NOMO-1 (cell line): ENCODE results near the gene CREBBP.
A peak's percentile ranks its signal among the peaks of the same experiment; 100 is the strongest.

Experiments used
- DNase-seq, 2 experiments: peaks; one replicate each; lab custom pipeline; 2025; ENCODE audit not compliant: unreplicated experiment in 2 of 2; lab: John Stamatoyannopoulos, UW

CREBBP gene

DNA sequence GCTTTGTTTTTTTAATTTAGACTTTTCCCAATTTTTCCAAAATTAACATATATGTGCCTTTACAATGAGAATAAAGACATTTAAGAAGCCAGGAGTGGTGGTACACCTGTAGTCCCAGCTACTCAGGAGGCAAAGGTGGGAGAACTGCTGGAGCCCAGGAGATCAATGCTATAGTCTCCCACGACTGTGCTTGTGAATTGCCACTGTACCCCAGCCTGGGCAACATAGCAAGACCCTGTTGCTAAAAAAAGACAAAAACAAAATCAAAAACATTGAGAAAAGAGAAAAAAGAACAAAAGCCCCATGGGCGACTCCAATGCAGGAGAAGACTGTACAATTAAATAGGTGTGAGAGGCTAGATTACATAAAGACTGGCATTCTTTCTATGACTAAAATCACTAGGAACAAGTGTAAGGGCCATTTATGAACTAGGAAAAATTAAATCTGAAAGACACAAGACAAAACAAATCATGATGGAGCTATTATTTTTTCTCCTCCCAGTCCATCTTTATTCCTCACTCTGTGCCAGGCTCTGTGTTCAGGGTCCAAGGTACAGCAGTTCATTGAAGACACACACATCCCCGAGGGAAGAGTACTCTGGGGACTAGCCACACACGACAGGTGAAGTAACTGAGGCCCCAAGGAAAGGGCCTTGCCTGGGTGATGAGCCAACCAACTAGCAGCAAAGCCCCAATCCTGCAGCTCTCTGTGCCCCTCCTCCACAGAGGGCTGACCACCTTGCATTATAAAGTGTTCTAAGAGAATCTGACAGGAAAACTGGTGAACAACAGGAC is 79.8 kb downstream of the CREBBP start:
- DNase-seq = no peak

DNA sequence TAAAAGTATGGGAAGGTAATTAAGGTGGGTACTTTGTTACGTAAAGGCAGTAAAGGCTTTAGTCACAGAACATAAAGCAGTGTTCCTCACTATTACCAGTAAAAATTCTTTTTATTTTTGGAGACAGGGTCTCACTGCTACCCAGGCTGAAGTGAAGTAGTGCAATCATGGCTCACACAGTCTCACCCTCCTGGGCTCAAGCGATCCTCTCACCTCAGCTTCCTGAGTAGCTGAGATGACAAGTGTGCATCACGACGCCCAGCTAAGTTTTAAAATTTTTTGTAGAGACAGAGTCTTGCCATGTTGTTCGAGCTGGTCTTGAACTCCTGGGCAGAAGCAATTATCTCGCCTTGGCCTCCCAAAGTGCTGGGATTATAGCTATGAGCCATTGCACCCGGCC is 80.5 kb downstream of the CREBBP start:
- DNase-seq = no peak

DNA sequence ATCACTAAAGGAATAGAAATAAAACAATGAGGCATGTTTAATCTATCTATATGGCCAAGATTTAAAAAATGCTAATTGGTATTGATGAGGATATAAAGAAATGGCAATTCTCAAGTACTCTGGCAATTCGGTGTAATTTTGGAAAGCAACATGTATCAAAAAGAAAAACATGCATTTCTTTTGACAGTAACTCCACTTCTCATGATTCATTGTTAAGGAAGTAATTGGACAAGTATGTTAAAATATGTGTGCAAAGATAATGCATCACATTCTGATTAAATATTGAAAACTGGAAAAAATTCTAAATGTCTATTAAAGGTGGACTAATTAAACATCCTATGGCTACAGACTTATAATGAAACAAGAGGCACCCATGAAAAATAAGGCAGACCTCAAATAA is 81.2 kb downstream of the CREBBP start:
- DNase-seq = no peak

DNA sequence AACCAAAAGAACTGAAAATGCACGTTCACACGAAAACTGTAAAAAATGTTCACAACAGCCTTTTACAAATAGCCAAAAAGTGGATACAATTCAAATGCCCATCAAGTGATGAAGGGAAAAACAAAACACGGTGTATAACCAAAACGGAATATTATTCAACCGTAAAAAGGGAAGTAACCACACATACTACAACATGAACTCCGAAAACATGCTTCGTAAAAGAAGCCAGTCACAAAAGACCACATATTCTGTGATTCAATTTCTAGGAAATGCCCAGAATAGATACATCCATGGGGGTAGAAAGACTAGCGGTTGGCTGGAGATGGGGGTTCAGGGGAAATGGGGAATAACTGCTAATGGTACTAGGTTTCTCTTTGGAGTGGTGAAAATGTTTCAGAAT is 81.7 kb downstream of the CREBBP start:
- no peak for DNase-seq

DNA sequence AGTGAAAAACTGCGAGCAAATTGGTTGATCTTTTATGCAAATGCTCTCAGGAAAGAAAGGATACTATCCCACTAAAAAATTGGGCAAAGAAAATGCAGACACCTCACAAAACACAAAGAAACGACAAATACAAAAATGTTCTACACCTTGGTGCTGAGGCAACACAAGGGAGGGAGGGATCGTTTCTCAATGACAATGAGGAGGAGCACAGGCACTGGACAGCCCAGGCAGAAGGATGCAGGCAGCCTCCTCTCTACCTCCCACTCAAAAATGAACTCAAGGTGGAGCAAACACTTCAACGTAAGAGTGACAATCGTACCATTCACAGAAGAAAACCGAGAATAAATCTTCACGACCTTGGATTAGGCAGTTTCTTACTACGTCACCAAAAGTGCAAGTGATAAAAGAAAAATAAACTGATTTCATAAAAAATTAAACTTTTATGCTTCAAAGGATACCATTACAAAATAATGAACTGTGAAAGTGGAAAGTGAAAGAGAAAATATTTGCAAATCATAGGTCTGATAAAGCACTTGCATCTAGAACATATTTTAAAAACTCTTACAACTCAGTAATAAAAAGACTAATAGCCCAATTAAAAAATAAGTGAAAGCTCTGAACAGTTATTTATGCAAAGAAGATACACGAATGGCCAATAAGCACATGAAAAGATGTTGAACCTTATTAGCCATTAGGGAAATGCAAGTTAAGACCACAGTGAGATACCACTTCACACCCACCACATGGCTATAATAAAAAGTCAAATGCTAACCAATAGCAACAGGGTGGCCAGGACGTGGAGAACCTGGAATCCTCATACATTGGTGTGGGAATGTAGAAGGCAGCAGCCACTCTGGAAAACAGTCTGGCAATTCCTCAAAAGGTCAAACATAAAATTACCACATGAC is 82.4 kb downstream of the CREBBP start:
- no peak for DNase-seq

DNA sequence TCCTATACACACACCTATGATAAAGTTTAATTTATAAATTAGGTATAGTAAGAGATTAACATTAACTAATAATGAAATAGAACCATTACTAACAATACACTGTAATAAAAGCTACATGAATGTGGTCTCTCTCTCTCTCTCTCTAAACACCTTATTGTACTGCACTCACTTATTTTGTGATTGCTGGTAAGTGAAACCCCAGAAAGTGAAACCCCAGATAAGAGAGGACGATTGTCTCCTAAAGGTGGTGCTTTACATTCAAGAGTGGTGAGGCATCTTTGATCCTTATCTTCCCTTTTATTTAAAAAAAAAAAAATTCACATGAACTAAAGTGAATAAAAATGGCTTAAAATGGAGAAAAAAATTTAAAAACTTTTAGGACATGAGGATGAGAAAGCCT is 83.0 kb downstream of the CREBBP start:
- DNase-seq = no peak

DNA sequence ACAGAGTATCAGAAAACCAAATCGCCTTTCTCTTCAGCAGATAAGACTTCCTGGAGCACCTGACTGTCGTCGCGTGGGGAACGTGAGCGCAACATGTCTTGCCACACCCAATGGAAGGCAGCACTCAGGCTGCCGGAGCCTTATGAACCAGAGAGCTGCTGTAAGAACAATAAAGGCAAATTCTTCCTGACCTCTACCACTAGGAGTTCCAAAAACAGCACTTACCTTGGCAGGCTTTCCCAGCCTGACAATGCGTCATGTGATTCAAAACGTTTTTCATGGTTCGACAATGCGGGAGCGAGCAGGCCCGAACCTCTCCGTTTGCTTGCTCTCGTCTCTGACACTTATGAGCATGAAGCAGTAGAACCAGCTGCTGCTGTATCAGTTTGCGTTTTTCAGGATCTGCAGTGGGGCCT is 87.3 kb downstream of the CREBBP start:
- DNase-seq = no peak

DNA sequence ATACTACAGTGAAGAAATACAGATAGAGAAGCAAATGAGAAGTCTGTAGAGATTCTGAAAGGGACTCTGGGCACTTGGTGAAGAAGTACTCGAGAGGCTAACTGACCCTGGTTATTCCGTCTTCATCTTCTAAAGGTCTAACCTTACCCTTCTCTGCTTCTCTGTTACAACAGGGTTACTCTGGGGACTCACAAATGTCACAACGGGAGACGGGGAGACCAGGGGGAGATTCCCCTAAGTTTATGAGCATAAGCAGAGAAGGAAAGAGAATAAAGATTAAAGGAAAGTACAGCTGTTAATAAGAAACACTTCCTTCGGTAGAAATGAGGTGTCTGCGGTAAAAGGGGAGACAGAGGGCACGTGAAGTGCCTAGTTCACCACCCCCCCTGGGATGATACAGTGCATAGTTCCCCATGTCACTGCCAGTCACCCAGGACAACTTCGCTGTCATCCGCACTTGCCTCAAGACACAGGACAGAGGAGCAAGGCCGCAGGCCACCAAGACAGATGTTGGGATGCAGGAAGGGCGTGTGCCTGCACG is 88.0 kb downstream of the CREBBP start:
- DNase-seq = no peak

DNA sequence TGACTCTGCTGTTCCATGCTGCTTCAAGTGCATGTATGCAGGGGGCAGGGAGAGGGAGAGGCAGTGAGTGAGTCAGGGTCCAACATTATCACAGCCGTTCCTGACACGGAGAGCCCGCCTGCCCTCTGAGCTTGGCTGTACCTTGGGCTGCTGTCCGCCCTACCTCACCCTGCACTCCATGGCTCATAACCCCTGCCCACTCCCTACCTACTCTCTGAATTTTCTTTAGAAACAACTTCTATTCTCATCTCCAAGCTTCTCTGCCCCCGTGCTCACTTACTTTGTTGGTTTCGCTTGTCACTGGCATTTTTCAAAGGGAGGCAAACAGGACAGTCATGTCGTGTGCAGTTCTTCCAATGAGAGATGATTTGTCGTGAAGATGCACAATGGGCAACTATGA is 88.8 kb downstream of the CREBBP start:
- DNase-seq = no peak

DNA sequence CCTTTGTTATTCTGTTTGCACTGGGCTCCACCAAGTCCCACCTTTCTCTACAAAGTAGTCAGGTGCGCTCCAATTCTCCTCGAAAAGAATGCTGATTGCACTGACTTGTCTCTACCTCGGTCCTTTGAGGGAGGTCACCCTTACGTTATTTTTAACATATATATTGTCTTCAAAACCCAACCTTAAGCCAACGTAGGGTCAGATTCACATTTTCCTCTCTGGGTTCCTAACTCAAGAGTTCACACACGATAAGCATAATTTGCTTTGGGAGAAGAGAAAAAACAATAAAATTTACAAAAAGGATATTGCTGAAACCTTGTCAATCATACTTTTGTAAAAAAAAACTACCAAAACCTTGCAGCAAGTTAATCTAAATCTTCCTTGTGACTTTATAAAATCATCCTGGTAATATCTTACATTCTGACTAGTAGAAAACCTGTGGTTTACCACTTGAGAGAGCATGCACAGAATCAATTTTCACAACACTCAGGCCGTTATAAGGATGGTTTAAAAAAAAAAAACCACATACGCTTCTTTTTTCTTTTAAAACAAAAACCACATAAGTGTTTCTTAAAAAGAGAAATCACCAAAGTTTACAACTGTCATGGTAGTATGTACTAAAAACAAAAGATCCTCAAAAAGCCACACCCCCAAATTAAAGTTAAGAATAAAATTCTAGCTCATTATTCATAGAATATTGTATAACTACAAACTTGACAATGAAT is 91.0 kb downstream of the CREBBP start:
- peak in 1 of 2 experiments; percentile 12 for DNase-seq

DNA sequence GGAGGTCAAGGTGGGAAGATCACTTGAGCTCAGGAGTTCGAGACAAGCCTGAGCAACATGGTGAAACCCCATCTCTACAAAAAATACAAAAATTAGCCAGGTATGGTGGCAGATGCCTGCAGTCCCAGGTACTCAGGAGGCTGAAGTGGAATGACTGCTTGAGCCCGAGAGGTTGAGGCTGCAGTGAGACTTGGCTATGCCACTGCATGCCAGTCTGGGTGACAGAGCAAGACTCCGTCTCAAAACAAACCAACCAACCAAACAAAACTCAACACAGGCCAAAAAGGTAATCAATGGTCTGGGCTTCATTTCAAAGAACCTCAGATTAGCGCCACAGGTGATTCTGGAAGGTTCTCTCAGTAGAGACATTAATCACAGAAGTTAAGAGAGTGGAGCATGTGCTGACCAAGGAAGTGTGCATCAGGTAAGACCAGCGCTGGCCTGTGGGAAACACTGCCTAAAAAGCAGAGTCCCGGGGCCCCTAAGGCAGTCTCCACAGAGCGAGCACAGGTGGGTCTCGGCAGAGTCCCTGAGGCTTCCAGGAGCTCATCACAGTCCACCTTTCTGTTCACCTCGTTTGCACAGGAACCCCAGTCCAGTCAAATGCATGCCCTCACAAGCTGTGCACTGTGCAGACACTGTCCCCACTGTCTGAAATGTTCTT is 91.7 kb downstream of the CREBBP start:
- DNase-seq = no peak

DNA sequence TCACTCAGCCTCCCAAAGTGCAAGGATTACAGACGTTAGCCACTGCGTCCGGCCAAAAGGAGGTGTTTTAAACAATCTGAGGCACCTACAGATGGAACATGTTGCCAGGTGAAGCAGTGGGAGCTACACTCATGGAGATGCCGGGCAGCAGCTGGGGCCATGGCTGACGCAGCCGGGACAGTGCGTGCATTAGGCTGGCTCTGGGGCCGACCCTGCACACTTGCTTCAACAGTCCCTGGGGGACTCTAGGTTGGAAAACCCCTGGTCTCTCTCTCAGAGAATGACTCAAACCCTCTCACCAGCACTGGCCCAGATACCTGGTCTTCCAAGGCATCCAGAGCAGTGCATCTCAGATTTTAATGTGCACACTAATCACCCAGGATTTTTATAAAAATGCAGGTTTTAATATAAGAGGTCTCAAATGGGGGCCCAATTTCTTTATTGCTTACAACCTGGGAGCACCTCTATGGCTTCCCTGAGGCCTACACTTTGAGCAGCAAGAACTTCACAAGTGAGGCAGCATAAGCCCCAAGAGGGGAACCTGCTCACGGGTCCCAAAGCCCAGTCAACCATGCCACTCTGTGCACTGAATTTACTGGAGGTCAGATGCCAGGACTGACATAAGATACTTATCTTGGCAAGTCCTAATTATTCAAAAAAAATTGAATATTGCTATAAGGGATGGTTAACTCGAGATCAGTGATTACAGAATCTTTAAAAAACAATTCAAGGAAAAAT is 92.4 kb downstream of the CREBBP start:
- no peak for DNase-seq

DNA sequence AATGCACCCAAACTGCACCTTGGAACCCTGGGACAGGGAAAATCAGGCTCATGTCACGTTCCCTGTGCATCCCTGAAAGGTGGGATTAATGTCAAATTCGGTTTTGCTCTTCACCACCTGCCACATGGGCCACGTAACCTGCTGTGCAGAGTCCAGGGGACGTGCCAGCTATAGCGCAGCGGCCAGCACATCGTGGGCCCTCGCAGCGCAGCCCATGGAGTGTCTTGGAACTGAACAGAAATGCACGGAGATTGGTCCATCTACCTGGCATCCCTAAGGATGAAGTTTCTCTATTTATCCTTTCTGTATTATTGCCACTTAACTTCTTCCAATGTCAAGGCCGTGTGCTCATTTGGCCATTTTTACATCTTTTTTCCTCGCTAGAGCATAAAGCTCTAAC is 95.1 kb downstream of the CREBBP start:
- no peak for DNase-seq

DNA sequence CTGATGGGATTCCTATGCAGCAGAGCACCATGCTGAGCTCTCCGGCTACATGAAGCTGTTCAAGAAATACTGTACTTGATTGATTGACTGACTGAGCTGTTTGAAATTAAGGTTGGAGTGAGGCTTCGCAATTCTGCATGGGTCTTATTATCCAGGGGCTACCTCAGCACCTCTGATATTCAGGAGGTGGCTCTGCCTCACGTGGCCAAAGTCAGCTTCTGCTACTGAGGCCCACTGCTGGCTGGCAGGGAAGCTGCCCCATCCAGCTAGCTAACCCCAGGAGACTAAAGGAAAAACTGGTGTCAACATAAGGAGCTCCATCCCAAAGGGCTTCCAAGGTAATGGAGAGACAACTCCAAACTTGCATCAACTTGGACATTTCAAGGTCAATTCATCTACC is 97.0 kb downstream of the CREBBP start:
- DNase-seq = no peak

DNA sequence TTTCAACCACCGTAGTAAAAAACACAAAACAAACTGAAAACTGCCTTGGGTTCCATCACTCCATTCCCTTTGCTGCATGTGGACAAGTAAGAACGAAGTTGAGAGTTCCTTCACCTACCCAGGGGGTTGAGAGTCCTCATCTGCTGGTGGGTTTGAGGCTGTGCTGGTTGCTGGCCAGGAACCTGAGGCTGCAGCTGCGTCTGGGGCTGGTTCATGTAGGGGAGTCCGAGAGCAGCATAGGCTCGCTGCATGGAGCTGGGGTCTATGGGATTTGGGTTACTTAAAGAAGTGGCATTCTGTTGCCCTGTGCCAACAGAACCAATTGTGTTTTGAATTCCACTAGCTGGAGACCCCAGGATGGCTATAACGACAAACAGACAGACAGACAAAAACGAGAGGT is 97.9 kb downstream of the CREBBP start:
- no peak for DNase-seq

DNA sequence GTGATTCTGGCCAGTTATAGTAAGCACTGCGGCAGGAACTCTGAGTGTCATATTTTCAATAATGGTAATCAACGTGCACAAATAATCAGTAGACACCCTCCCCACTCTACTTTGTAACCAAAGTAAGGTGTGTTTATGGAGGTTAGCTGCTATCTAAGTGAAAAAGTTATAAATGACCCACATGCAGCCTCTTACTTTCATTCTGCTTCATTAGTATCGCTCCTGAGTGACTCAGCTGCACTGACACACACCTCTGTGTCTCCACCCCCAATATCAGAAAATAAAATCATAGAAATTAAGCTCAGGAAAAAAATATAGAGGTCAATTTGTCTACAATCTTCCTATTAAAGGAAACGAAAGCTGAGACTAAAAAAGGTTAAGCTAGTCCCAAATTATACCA is 99.1 kb downstream of the CREBBP start:
- no peak for DNase-seq

DNA sequence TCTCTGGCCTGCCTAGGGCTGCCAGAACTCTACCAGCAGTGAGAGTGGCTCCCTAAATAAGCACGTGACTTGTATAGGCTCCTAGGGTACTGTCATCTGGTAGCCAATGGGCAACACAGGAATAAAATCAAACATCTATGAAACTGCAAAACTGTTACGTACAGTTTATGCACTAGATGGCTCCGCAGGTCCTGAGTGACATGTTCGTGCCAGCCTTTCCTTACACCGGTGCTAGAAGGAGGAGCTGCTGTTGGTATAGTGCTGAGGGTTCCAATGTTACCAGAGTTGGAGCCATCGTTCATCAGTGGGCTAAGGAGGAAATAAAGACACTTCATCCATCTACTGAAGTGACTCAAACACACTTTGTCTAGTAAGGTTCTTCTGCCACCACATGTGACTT is 99.9 kb downstream of the CREBBP start:
- DNase-seq = no peak

DNA sequence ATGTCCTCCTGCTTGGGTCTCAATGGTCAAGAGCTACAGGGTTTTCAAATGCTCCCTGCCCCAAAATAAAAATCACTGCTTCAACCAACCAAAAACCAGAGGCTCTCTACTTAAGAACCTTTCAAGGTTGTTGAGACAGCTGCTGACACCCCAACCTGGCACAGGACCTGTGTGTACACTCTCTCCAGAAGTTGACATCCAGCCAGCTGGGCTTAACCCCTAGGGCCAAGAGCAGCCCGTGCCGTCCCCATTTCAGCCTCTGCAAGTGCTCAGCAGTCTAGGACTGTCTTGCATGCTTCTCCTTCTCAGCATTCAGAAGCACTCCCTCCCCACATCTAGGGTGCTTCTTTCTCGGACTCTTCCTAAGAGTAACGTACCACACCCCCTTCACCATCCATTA is 104.2 kb downstream of the CREBBP start:
- no peak for DNase-seq

DNA sequence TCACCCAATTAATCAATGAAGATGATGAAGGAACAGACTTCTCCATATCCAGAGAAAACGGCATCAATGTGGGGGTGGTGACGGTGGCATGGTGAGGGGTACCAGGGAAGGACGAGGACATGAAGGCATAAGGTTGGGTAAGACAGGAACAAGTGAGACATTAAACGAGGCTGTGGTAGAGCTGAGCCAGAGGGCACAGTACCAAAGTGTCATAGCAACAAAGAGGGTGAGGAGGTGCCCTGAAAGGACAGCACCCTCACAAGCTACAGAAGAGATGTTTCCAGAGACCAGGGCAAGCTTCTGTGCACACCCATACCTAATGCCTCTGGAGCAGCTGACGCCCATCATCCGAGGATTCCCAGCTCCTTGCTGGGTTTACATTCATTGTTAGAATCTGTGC is 105.7 kb downstream of the CREBBP start:
- no peak for DNase-seq
